Astrocyte of the cerebellum (primary cell): ENCODE results near the gene ANO6.

Source experiments
- DNase-seq: peaks from one replicate; pipeline ENCODE4 v3.0.0-alpha.2; 2011; ENCODE audit warnings: low read depth
- H3K4me3 ChIP-seq: 2 replicates; pipeline ENCODE4 v1.5.1; 2011; ENCODE audit warnings: mild to moderate bottlenecking, low read depth, low read length, moderate library complexity
- in situ Hi-C: cut with HindIII; loops from 2 replicates; pipeline ENCODE4 v1.10.0; 2017; ENCODE audit warnings: low sequenced_read_pairs
- TF ChIP-seq, protein P1 (sequence below): IDR thresholded peaks from 2 replicates; pipeline ENCODE4 v1.5.1; 2012; ENCODE audit warnings: low read length, low read depth, moderate library complexity, mild to moderate bottlenecking; ENCODE audit errors: missing control alignments

ANO6 gene

DNA sequence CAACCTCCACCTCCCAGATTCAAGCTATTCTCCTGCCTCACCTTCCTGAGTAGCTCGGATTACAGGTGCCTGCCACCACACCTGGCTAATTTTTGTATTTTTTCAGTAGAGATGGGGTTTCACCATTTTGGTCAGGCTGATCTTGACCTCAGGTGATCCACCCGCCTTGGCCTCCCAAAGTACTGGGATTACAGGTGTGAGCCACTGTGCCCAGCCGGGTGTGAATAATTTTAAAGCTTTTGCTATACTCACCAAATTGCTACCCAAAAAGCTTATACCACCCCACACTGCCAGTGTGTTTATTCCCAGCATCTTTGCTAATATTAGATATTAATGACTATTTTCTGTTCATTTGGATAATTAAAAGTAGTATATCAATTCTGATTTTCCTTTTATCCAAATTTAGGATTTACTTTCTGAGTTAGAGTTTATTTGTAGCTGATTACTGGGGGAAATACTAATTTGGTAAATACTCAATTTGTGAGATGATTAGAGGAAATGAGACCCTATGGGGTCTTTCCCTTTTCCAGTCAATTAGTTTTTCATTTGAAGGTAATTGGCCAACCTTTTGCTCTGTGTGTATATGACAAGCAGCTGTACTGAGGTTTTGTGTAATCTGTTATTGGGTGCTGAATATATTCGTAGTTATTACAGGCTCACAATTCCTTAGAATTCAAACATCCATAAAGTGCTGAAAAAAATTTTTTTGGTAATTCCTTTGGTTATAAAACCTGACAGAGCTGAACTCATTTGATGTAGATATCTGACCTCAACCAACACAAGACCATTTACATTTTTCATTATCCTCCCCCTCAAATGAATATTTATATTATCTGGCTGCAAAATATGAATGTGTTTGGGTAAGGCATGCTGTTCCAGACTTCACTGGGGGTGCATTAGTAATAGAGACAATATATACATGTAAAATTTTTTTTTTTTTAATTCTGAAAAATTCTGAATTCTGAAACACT lies 73.6 kb downstream of the ANO6 start:
- TF ChIP-seq, protein P1, sequence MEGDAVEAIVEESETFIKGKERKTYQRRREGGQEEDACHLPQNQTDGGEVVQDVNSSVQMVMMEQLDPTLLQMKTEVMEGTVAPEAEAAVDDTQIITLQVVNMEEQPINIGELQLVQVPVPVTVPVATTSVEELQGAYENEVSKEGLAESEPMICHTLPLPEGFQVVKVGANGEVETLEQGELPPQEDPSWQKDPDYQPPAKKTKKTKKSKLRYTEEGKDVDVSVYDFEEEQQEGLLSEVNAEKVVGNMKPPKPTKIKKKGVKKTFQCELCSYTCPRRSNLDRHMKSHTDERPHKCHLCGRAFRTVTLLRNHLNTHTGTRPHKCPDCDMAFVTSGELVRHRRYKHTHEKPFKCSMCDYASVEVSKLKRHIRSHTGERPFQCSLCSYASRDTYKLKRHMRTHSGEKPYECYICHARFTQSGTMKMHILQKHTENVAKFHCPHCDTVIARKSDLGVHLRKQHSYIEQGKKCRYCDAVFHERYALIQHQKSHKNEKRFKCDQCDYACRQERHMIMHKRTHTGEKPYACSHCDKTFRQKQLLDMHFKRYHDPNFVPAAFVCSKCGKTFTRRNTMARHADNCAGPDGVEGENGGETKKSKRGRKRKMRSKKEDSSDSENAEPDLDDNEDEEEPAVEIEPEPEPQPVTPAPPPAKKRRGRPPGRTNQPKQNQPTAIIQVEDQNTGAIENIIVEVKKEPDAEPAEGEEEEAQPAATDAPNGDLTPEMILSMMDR: no peak
- in situ Hi-C loops: no loop called here
- no peak overlapping the region for H3K4me3 ChIP-seq
- DNase-seq: no peak

DNA sequence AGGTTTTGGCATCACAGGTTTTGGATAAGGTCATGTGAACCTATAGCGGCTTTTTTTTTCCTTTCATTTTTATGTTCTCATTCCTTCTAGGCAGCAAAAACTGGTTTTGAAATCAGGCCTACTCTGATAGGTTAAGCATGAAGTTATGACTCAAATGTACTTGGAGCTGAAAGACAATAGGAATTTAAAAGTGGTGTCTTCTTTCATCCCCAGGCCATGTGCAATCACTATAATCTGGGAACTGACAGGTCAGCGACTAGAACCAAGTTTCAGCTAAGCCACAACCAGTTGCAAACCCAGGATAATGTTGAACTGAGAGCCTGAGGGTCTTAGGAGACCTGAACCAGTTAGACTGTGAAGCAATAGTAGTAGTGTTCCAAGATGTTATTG lies 74.3 kb downstream of the ANO6 start:
- TF ChIP-seq, protein P1: no peak
- in situ Hi-C loops: no loop called here

DNA sequence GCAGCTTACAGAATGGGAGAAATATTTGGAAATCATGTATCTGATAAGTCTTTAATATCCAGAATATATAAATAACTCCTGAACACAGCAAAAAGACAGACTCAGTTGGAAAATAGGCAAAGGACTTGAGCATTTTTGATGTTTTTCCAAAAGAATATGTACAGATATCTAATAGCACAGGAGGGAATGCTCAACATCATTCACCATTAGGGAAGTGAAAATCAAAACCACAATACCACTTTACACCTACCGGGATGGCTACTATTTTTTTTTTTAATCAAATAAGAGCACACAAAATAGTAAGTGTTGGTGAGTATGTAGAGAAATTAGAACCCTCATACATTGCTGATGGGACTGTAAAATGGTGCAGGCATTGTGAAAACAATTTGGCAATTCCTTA lies 75.6 kb downstream of the ANO6 start:
- H3K4me3 ChIP-seq: no peak overlapping the region
- no peak for DNase-seq
- TF ChIP-seq, protein P1: no peak
- in situ Hi-C loops: no loop called here

More for the DNA sequence above, 74.3 kb downstream of the ANO6 start:
- no peak overlapping the region for H3K4me3 ChIP-seq
- no peak for DNase-seq

DNA sequence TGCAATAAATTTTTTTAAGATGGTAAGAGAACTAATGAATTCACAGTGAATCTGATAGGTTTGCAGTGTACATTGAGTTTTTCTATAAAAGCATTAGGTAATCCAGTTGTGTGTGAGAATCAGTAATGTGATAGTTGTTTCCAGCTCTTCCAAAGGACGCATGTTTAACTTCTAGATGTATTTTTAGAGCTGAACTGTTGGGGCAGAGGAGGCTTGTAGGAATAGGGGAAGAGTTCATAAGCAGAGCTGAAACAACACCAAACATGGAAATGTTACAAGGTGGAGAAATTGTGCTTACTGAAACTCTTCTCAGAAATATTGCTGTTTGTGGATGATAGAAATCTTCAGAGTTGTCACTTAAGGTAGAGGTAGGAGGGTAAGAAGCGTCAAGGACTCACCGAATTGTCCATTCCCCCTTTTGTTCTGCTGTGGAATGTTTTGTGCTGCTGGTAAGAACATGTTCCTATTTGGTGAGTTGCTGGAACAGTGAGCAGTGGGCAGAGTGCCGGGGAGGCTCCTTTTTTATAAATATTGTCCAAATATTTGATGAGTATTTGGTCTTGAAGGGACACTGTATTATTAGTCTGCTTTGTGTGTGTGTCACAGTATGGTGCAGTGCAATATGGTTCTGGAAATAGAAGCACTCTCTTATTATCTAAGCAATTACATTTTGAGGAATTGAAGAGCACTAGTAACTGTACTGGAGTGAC lies 76.7 kb downstream of the ANO6 start:
- in situ Hi-C loops: no loop called here
- TF ChIP-seq, protein P1: no peak

DNA sequence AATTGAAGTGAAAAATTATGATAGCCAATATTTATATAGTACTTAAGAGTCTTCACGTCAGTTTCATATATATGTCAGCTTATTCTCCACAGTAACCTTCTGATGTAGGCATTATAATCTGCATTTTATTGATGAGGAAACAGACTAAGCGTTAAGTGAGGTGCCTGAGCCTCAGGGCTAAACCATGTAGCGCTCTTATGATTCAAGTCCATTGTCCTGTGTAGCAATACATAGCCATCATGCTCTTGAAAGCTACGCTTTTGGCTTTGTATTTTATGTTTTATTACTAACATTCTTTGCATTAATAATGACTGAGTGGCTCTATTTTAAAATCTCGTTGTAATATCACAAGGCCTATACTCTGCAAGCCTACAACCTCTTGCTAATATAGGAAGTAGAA lies 79.0 kb downstream of the ANO6 start:
- in situ Hi-C loops: no loop called here
- DNase-seq: no peak
- H3K4me3 ChIP-seq: no peak overlapping the region
- TF ChIP-seq, protein P1: no peak

More for the DNA sequence above, 76.7 kb downstream of the ANO6 start:
- no peak for DNase-seq
- H3K4me3 ChIP-seq: no peak overlapping the region

DNA sequence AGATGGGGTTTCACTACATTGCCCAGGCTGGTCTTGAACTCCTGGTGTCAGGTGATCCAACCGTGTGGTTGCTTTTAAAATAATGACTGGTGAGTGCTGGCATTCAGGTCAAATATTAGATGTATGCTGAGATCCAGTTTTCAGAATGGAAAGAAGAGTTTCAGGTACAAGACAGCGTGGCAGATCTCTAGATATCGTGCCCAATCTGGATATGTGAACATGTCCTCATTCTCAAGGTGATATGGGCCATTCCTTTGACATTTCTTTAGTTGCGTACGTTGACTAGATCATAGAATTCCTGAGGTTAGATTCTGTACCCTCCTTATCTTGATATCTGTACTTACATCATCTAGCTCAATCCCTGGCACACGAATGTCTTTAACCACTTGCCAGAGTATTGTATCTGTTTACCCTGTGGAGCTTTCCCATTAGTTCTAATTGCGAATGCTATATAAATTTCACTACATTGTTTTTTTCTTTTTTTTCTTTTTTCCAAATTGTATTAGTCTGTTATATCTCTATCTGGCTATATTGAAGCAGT lies 80.2 kb downstream of the ANO6 start:
- no peak overlapping the region for H3K4me3 ChIP-seq
- no peak for DNase-seq
- TF ChIP-seq, protein P1: no peak
- in situ Hi-C loops: no loop called here
